ENCODE data around the gene PPFIA1.

PPFIA1 gene

GRCh38 chr11:70301721-70302418 lies 31.4 kb downstream of the PPFIA1 start:
- CTCF ChIA-PET, result no interaction called here
- DNase-seq (ENCODE audit: extremely low spot score), result no peak
- no peak for TF ChIP-seq L3MBTL2 (conservative IDR thresholded peaks at IDR 0.05)
- no peak for TF ChIP-seq SUZ12 (IDR thresholded peaks at IDR 0.05)
- TF ChIP-seq NFRKB (IDR thresholded peaks at IDR 0.05), result no peak
- no peak for TF ChIP-seq HDGF (IDR thresholded peaks at IDR 0.05; ENCODE audit: borderline replicate concordance)
- no peak for TF ChIP-seq FOXM1 (IDR thresholded peaks at IDR 0.05; ENCODE audit: borderline replicate concordance)
- TF ChIP-seq BHLHE40 (IDR thresholded peaks at IDR 0.05; ENCODE audit: borderline replicate concordance), result no peak
- no peak for TF ChIP-seq CTBP1 (IDR thresholded peaks at IDR 0.05; ENCODE audit: borderline replicate concordance)
- TF ChIP-seq ZNF384 (IDR thresholded peaks at IDR 0.05), result no peak
- no peak for TF ChIP-seq LEF1 (IDR thresholded peaks at IDR 0.05; ENCODE audit: borderline replicate concordance)
- POLR2A ChIA-PET, result interaction anchor here (1.1 kb wide), 1 partner anchor 12 kb away, joined by 3 read pairs; no protein-coding TSS in a partner anchor

- ChIA-PET POLR2A (interaction anchor here (1.1 kb wide), 1 partner anchor 12 kb away, joined by 3 read pairs; no protein-coding TSS in a partner anchor), CTCF (no interaction called here)
- no peak for TF ChIP-seq CTBP1 (IDR thresholded peaks at IDR 0.05; ENCODE audit: borderline replicate concordance)
- no peak for TF ChIP-seq FOXM1 (IDR thresholded peaks at IDR 0.05; ENCODE audit: borderline replicate concordance)
- no peak for TF ChIP-seq NFRKB (IDR thresholded peaks at IDR 0.05)
- TF ChIP-seq ARNT (IDR thresholded peaks at IDR 0.05), result no peak
- TF ChIP-seq SUZ12 (IDR thresholded peaks at IDR 0.05), result no peak
- TF ChIP-seq FOXA1 (IDR thresholded peaks at IDR 0.05), result no peak
- no peak for DNase-seq (ENCODE audit: extremely low spot score)
Observed at GRCh38 chr11:70302419-70302752, 31.9 kb downstream of the PPFIA1 start.

- DNase-seq (ENCODE audit: extremely low spot score), result no peak
- no peak for TF ChIP-seq L3MBTL2 (conservative IDR thresholded peaks at IDR 0.05)
- TF ChIP-seq BHLHE40 (IDR thresholded peaks at IDR 0.05; ENCODE audit: borderline replicate concordance), result no peak
- no peak for TF ChIP-seq NFRKB (IDR thresholded peaks at IDR 0.05)
- no peak for TF ChIP-seq LEF1 (IDR thresholded peaks at IDR 0.05; ENCODE audit: borderline replicate concordance)
- no peak for TF ChIP-seq ARNT (IDR thresholded peaks at IDR 0.05)
- TF ChIP-seq CTBP1 (IDR thresholded peaks at IDR 0.05; ENCODE audit: borderline replicate concordance), result no peak
- TF ChIP-seq FOXK2 (IDR thresholded peaks at IDR 0.05), result no peak
- TF ChIP-seq PKNOX1 (IDR thresholded peaks at IDR 0.05), result no peak
- no peak for TF ChIP-seq SP1 (IDR thresholded peaks at IDR 0.05)
- TF ChIP-seq FOXM1 (IDR thresholded peaks at IDR 0.05; ENCODE audit: borderline replicate concordance), result no peak
- TF ChIP-seq FOXA1 (IDR thresholded peaks at IDR 0.05), result no peak
- TF ChIP-seq ZNF384 (IDR thresholded peaks at IDR 0.05), result no peak
- TF ChIP-seq SUZ12 (IDR thresholded peaks at IDR 0.05), result no peak
- TF ChIP-seq TARDBP (IDR thresholded peaks at IDR 0.05), result no peak
- no peak for TF ChIP-seq ELF4 (IDR thresholded peaks at IDR 0.05)
- TF ChIP-seq HDGF (IDR thresholded peaks at IDR 0.05; ENCODE audit: borderline replicate concordance), result no peak
- ChIA-PET CTCF (no interaction called here), POLR2A (no interaction called here)
Observed at GRCh38 chr11:70303070-70303469, 32.6 kb downstream of the PPFIA1 start.

GRCh38 chr11:70304208-70304603 lies 33.7 kb downstream of the PPFIA1 start:
- ChIA-PET POLR2A (no interaction called here), CTCF (no interaction called here)
- no peak for DNase-seq (ENCODE audit: extremely low spot score)
- TF ChIP-seq FOXM1 (IDR thresholded peaks at IDR 0.05; ENCODE audit: borderline replicate concordance) (no peak), FOXA1 (IDR thresholded peaks at IDR 0.05) (no peak), ZNF384 (IDR thresholded peaks at IDR 0.05) (no peak), SP1 (IDR thresholded peaks at IDR 0.05) (no peak), LEF1 (IDR thresholded peaks at IDR 0.05; ENCODE audit: borderline replicate concordance) (no peak), PKNOX1 (IDR thresholded peaks at IDR 0.05) (no peak), SUZ12 (IDR thresholded peaks at IDR 0.05) (no peak), CTBP1 (IDR thresholded peaks at IDR 0.05; ENCODE audit: borderline replicate concordance) (no peak), ELF4 (IDR thresholded peaks at IDR 0.05) (no peak), FOXK2 (IDR thresholded peaks at IDR 0.05) (no peak), L3MBTL2 (conservative IDR thresholded peaks at IDR 0.05) (no peak), NFRKB (IDR thresholded peaks at IDR 0.05) (no peak), TARDBP (IDR thresholded peaks at IDR 0.05) (no peak), HDGF (IDR thresholded peaks at IDR 0.05; ENCODE audit: borderline replicate concordance) (no peak)

- ChIA-PET CTCF (no interaction called here), POLR2A (no interaction called here)
- TF ChIP-seq NFRKB (IDR thresholded peaks at IDR 0.05) (no peak), PKNOX1 (IDR thresholded peaks at IDR 0.05) (no peak), FOXK2 (IDR thresholded peaks at IDR 0.05) (no peak), ZNF384 (IDR thresholded peaks at IDR 0.05) (no peak), SUZ12 (IDR thresholded peaks at IDR 0.05) (no peak), LEF1 (IDR thresholded peaks at IDR 0.05; ENCODE audit: borderline replicate concordance) (no peak)
- DNase-seq (ENCODE audit: extremely low spot score), result no peak
Observed at GRCh38 chr11:70305501-70305900, 35.0 kb downstream of the PPFIA1 start.

- POLR2A ChIA-PET, result no interaction called here
- CTCF ChIA-PET, result no interaction called here
- TF ChIP-seq TARDBP (IDR thresholded peaks at IDR 0.05), result no peak
- no peak for TF ChIP-seq NFRKB (IDR thresholded peaks at IDR 0.05)
- TF ChIP-seq ZNF384 (IDR thresholded peaks at IDR 0.05), result no peak
- no peak for TF ChIP-seq SUZ12 (IDR thresholded peaks at IDR 0.05)
- TF ChIP-seq SP1 (IDR thresholded peaks at IDR 0.05), result no peak
- no peak for TF ChIP-seq FOXM1 (IDR thresholded peaks at IDR 0.05; ENCODE audit: borderline replicate concordance)
- TF ChIP-seq CTBP1 (IDR thresholded peaks at IDR 0.05; ENCODE audit: borderline replicate concordance), result no peak
- no peak for TF ChIP-seq PKNOX1 (IDR thresholded peaks at IDR 0.05)
- DNase-seq (ENCODE audit: extremely low spot score), result no peak
Observed at GRCh38 chr11:70306586-70307033, 36.1 kb downstream of the PPFIA1 start.

Measured in HEK293T (cell line).